ENCODE results near the gene LIX1.

GRCh38 chr5:97078958-97079743, 63.3 kb downstream of the LIX1 start:
- no peak for TF ChIP-seq CTCF (IDR thresholded peaks at IDR 0.05)
- no peak for TF ChIP-seq EP300 (IDR thresholded peaks at IDR 0.05)
- no peak for TF ChIP-seq POLR2A (IDR thresholded peaks at IDR 0.05)
